Parathyroid adenoma (tissue), 2 donors: ENCODE data around the gene PISD.

Experiments
- H2AFZ ChIP-seq: fragments of 300-600 bp; sonication (generic); one replicate; pipeline ENCODE4 v1.7.0; 2017; ENCODE audit warnings: antibody characterized with exemption, mild to moderate bottlenecking
- H3K27ac ChIP-seq: fragments of 300-600 bp; sonication (generic); one replicate; pipeline ENCODE4 v1.7.0; 2017
- H3K27me3 ChIP-seq: fragments of 300-600 bp; sonication (generic); one replicate; pipeline ENCODE4 v1.7.0; 2017; ENCODE audit warnings: low read length; ENCODE audit not compliant: control insufficient read depth, insufficient read depth
- H3K36me3 ChIP-seq: fragments of 300-600 bp; sonication (generic); one replicate; pipeline ENCODE4 v1.7.0; 2017; ENCODE audit warnings: low read length; ENCODE audit not compliant: control insufficient read depth, insufficient read depth
- H3K4me1 ChIP-seq: fragments of 300-600 bp; sonication (generic); one replicate; pipeline ENCODE4 v1.7.0; 2017; ENCODE audit warnings: control low read depth
- H3K4me2 ChIP-seq: fragments of 300-600 bp; sonication (generic); one replicate; pipeline ENCODE4 v1.7.0; 2017; ENCODE audit warnings: low read length
- H3K4me3 ChIP-seq: fragments of 300-600 bp; sonication (generic); one replicate; pipeline ENCODE4 v1.7.0; 2017; ENCODE audit warnings: low read depth, low read length
- H3K79me2 ChIP-seq: fragments of 300-600 bp; sonication (generic); one replicate; pipeline ENCODE4 v1.7.0; 2017; ENCODE audit warnings: control low read depth
- H3K9ac ChIP-seq: fragments of 300-600 bp; sonication (generic); one replicate; pipeline ENCODE4 v1.7.0; 2017; ENCODE audit warnings: mild to moderate bottlenecking
- H3K9me3 ChIP-seq: fragments of 300-600 bp; sonication (generic); one replicate; pipeline ENCODE4 v1.7.0; 2017; ENCODE audit warnings: low read length; ENCODE audit not compliant: control insufficient read depth
- TF ChIP-seq, protein P1 (sequence below): fragments of 300-600 bp; sonication (generic); IDR thresholded peaks from one replicate; pipeline ENCODE4 v1.7.0; 2017; ENCODE audit warnings: antibody characterized with exemption, mild to moderate bottlenecking
- donor health status: primary hyperparathyroidism.

The PISD gene

DNA sequence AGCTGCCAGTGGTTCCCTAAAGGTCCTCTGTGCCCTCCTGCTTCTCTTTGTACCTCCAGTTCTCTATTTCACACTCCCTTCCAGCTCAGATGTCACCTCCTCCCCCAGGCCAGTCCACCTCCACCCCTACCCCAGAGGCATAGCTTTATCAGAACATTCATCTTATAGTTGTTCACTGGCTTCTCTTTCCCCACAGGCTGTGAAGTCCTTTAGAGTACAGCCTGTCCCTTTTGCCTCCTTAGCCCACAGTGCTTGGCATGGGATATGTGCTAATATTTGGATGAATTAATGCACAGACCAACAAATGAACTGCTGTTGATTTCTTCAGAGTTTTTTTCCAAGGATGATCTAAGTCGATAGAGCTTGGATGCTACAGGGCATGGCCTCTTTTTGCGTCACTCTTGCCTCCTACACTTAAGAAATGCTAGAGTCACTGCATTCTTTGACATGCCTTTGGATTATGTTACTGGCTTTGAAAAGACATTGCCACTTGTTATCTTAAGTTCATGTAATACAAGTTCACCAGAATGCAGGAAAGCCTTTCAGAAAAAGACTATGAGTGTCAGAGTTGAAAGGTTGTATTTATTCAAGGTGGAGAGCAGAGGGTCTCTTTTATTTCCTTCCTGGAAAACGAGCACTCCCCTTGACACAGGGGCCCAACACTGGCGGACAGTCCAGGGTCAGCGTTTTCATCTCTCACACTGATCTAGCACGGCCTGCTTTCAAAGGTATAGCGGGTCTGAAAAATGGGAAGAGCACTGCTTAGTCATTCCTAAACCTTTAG lies 75.7 kb downstream of the PISD start:
- TF ChIP-seq, protein P1, sequence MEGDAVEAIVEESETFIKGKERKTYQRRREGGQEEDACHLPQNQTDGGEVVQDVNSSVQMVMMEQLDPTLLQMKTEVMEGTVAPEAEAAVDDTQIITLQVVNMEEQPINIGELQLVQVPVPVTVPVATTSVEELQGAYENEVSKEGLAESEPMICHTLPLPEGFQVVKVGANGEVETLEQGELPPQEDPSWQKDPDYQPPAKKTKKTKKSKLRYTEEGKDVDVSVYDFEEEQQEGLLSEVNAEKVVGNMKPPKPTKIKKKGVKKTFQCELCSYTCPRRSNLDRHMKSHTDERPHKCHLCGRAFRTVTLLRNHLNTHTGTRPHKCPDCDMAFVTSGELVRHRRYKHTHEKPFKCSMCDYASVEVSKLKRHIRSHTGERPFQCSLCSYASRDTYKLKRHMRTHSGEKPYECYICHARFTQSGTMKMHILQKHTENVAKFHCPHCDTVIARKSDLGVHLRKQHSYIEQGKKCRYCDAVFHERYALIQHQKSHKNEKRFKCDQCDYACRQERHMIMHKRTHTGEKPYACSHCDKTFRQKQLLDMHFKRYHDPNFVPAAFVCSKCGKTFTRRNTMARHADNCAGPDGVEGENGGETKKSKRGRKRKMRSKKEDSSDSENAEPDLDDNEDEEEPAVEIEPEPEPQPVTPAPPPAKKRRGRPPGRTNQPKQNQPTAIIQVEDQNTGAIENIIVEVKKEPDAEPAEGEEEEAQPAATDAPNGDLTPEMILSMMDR, result no peak
- Histone ChIP-seq H3K4me2 (no peak overlapping the region), H3K9me3 (no peaks in the 10 kb centered on the region), H3K27me3 (no peaks in the 10 kb centered on the region), H3K4me3 (no peak overlapping the region), H3K4me1 (peaks cover 5% of the 10 kb centered on the region), H3K79me2 (no peaks in the 10 kb centered on the region), H3K27ac (no peak overlapping the region), H3K9ac (no peak overlapping the region), H3K36me3 (no peaks in the 10 kb centered on the region), H2AFZ (no peak overlapping the region)

DNA sequence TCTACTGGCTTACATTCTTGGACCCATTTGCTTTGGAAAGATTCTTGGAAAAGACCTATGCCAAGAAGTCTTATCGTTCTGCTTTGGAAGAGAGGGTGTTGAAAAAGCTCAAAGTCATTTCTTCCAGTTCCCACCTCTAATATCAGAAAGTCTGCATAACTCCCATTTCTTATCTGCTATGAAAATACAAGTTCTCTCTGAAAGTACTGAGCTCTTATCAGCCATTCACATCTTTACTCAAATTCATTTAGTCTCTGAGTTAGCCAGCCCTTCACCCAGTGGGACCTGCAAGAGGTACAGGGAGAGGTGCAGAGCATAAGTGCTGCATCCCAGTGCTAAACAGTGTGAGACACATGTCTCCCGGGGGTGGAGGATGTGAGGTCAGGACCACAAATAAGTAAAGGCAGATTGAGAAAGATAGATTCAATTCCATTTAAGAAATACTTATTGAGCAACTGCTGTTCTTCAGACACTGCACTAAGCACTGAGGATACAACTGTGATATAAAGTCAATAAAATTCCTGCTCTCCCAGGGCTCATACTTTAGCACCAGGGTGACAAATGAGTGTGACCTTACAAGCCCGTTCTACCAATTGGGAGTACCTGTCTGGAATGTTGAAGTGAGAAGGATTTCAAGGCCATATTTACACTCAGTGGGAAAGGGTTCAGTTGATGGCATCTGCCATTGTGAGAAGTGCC lies 76.7 kb downstream of the PISD start:
- Histone ChIP-seq H3K27ac (no peak overlapping the region), H3K9me3 (no peaks in the 10 kb centered on the region), H3K27me3 (no peaks in the 10 kb centered on the region), H3K4me3 (no peak overlapping the region), H3K4me2 (no peak overlapping the region), H3K36me3 (no peaks in the 10 kb centered on the region), H3K4me1 (peaks cover 5% of the 10 kb centered on the region), H3K9ac (no peak overlapping the region), H2AFZ (no peak overlapping the region), H3K79me2 (no peaks in the 10 kb centered on the region)
- TF ChIP-seq, protein P1, result no peak

DNA sequence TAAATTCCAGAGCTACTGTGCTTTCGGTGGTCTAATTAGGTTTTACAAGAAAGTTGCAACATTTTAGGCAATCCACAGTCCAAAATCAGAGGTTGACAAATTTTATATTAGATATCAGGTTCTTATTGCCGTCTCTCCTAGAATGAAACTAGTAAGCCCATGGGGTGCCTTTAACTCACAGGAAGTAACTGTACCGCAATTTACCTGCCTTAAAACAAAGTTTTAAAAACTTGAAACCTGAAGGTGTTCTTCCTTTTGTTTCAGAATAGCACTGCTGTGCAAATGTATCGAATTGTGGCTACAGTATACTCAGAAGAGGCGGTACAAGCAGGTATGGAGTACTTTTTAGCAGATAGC lies 77.2 kb downstream of the PISD start:
- no peak overlapping the region for H3K9ac ChIP-seq
- no peak overlapping the region for H3K27ac ChIP-seq
- TF ChIP-seq, protein P1, result no peak
- H3K36me3 ChIP-seq, result no peaks in the 10 kb centered on the region
- no peak overlapping the region for H2AFZ ChIP-seq
- no peak overlapping the region for H3K4me2 ChIP-seq
- H3K79me2 ChIP-seq, result no peaks in the 10 kb centered on the region
- no peak overlapping the region for H3K4me3 ChIP-seq
- H3K27me3 ChIP-seq, result no peaks in the 10 kb centered on the region
- H3K4me1 ChIP-seq, result peaks cover 5% of the 10 kb centered on the region
- no peaks in the 10 kb centered on the region for H3K9me3 ChIP-seq

DNA sequence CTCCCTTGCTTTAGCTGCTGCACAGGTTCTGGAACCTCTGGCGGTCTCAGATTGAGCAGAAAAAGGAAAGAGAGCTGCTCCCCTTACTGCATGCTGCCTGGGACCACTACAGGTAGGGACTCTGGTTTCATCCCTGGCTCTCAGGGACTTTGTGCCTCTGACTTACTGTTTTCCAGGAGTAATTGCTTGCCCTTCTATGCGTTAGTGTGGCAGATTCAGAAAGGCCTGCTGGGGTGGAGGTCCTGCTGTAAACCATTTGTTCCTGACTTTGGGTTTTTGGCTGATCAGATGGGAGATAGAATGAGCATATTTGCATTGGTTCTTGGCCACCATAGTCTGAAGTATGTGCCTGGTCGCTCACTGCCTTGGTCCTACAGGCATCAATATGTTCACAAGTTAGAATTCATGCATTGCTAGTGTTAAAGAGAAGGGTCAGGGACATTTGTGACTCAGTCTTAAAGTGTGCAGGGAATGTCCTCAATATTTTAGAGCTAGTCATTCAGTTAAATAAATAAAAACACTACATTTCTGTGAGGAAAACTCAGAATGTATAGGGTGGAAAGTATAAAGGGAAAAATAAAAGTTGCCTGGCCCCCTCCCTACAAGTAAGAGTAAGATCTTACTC lies 78.0 kb downstream of the PISD start:
- no peak overlapping the region for H3K9ac ChIP-seq
- H3K79me2 ChIP-seq, result no peaks in the 10 kb centered on the region
- H3K4me1 ChIP-seq, result peaks cover 5% of the 10 kb centered on the region
- H3K27ac ChIP-seq, result no peak overlapping the region
- no peak overlapping the region for H3K4me3 ChIP-seq
- H2AFZ ChIP-seq, result no peak overlapping the region
- no peak overlapping the region for H3K4me2 ChIP-seq
- no peaks in the 10 kb centered on the region for H3K27me3 ChIP-seq
- no peaks in the 10 kb centered on the region for H3K36me3 ChIP-seq
- TF ChIP-seq, protein P1, result no peak
- no peaks in the 10 kb centered on the region for H3K9me3 ChIP-seq
